CMK (cell line): Measurements from ENCODE around the gene H1-8.
A peak's percentile ranks its signal among the peaks of the same experiment; 100 is the strongest.

Source experiments
- DNase-seq: peaks from one replicate; pipeline ENCODE4 v3.0.0-alpha.2; 2010; ENCODE audit warnings: low read depth

The H1-8 gene

DNA sequence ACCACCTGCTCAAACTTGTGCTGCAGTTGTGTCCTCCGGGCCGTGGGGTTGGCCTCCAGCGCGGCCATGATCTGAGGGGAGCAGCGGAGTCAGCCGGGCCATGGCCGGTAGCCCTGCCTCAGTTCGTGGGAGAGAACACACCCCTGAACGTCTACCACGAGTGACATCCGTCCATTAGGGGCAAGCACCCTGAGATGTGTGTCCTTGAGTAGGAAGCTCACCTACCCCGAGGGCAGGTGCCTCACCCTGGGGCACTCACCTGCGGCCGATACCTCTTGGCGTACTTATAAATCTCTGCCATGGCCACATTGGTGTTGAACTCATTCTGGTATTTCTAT lies 13.4 kb downstream of the H1-8 start:
- no peak for DNase-seq

DNA sequence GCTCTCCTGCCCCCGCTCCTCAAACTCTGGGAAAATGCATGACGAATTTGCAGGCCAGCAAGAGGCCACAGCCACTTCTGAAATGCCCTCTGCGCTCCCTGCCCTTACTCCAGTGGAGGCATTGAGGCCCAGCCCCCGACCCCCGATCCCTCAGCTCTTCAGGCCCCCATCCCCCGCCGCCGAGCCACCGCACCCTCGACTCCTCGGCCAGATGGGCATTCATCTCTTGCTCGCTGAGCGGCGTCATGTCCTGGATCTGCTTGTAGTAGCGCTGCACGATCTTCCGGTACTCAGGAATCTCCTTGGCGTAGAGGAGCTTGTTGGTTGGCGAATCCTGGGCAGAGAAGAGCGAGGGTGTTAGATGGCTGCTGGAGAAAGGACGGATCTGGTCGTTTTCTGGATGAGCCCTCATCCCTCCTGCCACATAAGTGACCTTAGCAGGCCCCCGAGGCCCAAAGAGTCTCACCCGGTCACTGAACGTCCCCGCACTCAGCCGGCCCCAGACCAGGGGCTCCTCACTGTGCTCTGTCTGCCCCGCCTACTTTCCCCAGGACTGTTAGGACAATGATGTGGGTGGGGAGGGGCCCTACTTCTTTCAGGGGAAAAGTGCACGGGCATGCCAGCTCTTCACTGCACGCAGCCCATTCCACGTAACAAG lies 14.0 kb downstream of the H1-8 start:
- DNase-seq, result no peak

- DNase-seq, result no peak
Observed at GRCh38 chr3:129557548-129557894, 14.5 kb downstream of the H1-8 start.

- no peak for DNase-seq
Observed at GRCh38 chr3:129558081-129558771, 15.3 kb downstream of the H1-8 start.

DNA sequence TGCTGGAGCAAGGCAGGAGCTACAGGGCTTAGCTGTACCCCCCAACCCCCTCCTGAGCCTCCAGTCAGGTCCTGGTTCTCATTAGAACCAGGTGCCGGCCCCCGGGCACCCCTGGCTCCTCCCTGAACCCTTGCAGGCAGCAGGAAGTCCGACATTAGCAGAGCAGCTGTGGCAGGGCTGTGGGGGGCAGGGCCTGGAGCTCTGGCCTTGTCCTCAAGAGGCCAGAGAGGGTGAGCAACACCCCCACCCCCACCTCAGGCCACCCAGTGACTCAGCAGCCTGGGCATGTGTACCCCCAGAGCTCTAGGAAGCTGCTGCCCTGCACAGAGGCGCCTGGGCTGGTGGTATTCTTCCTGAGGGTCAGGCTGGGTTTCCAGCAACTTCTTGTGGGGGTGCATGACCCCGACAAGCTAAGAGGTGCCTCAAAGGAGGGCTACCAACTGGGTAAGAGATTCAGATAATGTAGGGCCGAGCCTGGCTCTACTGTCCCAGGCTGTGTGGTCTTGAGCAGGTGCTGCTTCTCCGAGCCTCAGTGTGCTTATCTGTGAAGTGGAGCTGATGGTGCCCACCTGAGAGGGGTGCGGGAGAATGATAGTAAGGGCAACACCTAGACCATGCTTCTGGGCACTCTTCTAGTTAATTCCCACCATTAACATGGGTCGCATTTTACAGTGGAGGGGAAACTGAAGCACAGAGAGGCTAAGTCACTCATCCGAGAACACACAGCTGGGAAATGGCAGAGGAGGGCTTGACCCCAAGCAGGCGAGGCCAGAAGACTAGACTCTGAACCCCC lies 16.0 kb downstream of the H1-8 start:
- peak; percentile 45 for DNase-seq

- DNase-seq, result no peak
Observed at GRCh38 chr3:129559565-129560079, 16.6 kb downstream of the H1-8 start.

DNA sequence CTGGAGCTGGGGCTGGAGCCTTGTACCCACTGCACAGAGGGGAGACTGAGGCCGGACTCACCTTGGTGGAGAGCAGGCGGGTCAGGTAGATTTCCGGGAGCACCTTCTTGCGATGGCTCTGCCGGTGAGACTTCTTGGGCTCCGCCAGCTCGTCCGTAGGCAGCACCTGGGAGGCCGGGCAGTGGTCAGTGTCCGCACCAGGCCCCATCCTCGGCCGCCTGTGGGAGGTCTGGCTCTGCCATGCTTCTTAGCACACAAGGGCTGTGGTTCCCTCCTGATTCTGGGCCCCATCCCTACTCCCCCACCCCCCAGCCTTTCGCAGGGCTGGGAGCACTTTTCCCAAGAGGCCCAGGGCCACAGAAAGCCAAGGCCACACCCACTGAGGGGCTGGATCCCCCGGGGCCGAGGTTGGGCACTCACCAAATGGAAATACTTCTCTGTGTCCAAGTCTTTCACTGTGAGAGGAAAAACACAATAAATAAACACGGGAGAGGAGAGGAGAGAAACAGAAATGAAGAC lies 17.4 kb downstream of the H1-8 start:
- no peak for DNase-seq

GRCh38 chr3:129560911-129561594 lies 18.1 kb downstream of the H1-8 start:
- no peak for DNase-seq

DNA sequence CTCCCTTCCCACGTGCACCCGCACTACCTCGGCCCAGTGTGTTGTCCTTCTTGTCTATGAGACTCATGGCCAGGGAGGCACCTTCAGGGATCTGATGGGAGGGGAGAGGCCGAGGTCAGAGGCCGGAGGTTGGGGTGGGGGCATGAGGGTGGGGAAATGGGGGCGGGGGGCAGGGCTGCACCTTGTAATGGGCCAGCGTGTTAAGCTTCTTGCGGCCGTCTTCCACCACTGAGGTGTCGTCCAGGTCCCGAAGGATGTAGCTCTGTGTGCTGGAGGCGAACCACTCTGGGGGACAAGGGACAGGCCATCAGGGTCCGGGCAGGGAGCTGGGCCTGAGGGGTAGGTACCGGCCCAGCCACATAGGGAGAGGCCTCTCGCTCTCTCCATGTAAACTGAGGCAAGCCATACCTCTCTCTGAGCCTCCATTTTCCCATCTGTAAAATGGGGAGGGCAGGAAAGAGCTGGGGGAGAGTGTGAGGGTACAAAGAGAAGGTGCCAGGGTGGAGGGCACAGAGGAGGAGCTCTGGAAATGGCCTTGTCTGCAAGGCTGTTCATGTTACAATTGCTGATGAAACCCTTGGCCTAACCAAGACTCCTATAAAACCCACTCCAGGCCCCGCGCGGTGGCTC lies 18.8 kb downstream of the H1-8 start:
- DNase-seq, result no peak

- DNase-seq, result no peak
Observed at GRCh38 chr3:129562803-129563202, 19.8 kb downstream of the H1-8 start.

GRCh38 chr3:129563332-129563731 lies 20.4 kb downstream of the H1-8 start:
- DNase-seq, result no peak

- DNase-seq, result no peak
Observed at GRCh38 chr3:129563850-129564535, 21.0 kb downstream of the H1-8 start.

GRCh38 chr3:129564981-129565644 lies 22.1 kb downstream of the H1-8 start:
- no peak for DNase-seq

DNA sequence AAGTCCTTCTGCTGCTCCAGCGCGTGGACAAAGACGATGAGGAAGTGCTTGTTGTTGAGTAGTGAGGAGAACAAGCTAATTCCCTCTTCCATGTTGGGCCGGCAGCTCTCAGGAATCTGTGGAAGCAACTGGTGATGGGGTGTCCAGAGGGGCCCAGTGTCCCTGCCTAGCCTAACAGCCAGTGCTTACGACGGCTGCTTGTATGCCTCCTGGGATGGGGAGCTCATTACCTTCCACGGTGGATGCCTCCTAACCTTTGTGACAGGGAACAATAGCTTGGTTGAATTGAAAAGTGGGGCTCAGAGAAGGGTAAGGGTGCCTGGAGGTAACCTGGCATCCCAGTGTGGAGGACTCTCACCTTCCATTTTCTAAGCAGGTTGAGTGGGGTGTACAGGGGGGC lies 22.9 kb downstream of the H1-8 start:
- no peak for DNase-seq

DNA sequence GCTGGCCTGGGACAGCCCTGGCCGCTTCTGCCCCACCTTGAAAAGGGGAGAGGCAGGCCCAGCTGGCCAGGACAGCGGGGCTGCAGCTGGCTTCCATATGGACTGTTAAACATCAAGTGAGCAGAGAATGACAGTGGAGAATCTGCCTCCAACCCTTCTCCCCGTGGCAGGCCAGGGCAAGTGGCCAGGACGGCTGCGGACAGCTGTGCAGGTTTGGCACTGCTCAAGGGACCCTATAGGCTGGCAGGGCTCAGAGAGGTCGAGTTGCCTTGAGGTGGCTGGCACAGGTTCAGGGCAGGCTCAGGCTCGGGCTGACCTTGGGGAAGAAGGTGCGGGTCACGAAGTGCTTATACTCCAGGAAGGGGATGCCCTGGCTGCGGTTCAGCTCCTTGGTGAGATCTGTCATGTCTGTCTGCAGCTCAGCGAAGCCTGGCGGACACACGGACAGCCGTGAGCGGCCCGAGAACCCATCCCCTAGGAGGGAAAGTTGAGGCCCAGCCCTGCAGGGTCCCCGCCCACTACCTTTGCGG lies 24.3 kb downstream of the H1-8 start:
- DNase-seq, result no peak

DNA sequence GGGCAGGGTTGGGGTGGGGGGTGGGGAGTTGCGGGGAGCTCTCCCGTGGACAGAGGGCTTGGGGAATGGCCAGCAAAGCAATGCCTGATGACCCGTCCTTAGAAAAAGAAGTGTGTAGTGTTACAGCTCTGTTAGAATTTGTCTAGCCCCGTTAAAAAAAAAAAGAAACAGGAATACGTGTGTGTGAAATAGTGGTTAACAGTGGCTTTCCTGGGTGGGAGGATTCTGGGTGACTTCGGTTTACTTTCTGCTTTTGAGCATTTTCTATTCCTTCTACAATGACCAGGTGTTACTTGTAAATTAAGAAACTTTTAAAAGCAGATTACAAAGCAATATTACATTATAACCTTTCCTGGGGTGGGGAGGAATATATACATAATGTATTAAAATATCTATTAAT lies 25.0 kb downstream of the H1-8 start:
- no peak for DNase-seq

GRCh38 chr3:129569856-129570255 lies 26.9 kb downstream of the H1-8 start:
- DNase-seq, result no peak

DNA sequence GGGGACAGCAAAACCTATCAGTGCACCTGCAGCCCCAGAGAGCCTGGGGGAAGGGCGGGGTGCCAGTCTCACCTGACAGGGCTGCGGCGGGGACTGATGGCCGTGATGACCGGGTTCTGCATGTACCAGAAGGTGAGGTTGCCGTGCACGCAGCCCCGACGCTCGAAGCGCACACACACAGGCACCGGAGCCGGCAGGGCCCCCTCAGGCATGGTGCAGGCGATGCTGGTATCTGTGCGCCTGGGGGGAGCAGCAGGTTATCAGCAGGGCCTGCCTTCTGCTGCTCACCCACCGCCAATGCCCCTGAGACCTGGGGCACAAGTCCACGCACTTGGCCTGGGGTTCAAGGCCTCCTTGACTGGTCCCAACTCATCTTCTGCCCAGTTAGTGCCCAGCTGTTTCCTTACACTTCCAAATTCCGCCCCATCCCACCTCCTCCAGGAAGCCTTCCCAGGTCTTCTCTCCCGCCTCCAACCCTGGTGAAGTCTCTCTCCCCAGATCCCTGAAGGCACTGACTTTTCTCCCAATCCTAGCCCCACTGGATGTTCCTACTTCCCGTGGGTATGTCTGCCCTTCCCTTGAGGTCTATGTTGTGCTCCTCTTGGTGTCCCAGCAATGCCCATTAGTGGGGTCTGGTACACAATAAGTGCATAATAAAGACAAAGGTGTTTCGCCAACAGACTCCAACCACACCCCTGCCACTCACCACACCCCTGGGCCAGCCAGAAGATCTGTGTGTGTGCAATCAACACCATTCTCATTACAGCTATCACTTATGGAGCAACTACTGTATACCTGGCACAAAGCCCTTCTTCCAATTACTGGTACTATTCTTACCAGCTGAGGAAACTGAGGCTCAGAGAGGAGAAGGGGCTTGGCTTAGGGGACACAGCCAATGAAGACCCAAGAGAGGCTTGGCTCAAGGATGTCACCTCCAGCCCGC lies 28.9 kb downstream of the H1-8 start:
- no peak for DNase-seq

DNA sequence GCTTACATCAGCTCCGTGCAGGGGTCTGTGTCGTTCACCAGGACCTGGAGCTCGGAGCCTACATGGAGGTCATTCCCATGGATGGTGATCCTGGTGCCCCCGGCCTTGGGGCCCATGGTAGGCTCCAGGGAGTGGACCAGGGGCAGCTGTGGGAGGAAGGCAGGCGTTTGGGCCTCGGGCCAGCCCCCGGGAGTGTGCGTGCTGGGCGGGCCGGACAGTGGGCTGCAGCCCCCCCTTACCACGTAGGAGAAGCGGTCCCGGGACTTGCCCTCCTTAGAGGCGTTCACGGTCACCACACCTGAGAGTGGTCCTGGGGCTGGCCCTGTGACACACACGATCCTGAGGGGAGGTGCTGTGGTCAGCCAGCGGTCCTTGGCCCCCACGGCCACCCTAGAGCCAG lies 29.6 kb downstream of the H1-8 start:
- DNase-seq, result no peak
